Upper lobe of left lung (tissue), 6 donors: ENCODE measurements around the gene KBTBD12. TPM values are rescaled to one million over a fixed set of nuclear protein-coding genes. Genes with fewer than 3 reads are reported as not detected.
"Not testable (repeated sequence)": the region's sequence is repeated elsewhere in the genome, so short reads cannot be mapped to it uniquely, and the experiment has no call there.

Experiments used
- ATAC-seq, 2 donors: fragments of 200-7000 bp; cut with Tn5 transposase; one replicate each; pipeline ENCODE4 v1.9.1; 2022; ENCODE audit warnings: mild to moderate bottlenecking in 2 of 2, moderate library complexity in 2 of 2; ENCODE audit not compliant: low FRiP score in 2 of 2
- DNase-seq, 2 donors: peaks; one replicate each; pipeline ENCODE4 v3.0.0-alpha.2; 2019 to 2020
- H3K27ac ChIP-seq, 4 donors: fragments of 200-600 bp; sonication (generic); one replicate each; pipeline ENCODE4 v1.5.1; 2016 to 2019
- H3K27me3 ChIP-seq, 4 donors: fragments of 200-600 bp; sonication (generic); one replicate each; pipeline ENCODE4 v1.5.1; 2017 to 2019
- H3K36me3 ChIP-seq, 4 donors: fragments of 200-600 bp; sonication (generic); one replicate each; pipeline ENCODE4 v1.5.1; 2016 to 2019
- H3K4me1 ChIP-seq, 4 donors: fragments of 200-600 bp; sonication (generic); one replicate each; pipeline ENCODE4 v1.5.1; 2018 to 2019
- H3K4me3 ChIP-seq, 4 donors: fragments of 200-600 bp; sonication (generic); one replicate each; pipeline ENCODE4 v1.5.1; 2017 to 2019; ENCODE audit warnings: mild to moderate bottlenecking in 2 of 4, moderate library complexity in 1 of 4
- H3K9me3 ChIP-seq, 4 donors: fragments of 200-600 bp; sonication (generic); one replicate each; pipeline ENCODE4 v1.5.1; 2018 to 2019
- EP300 ChIP-seq, 4 donors: sonication (generic); formaldehyde crosslinking; IDR thresholded peaks; one replicate each; pipeline ENCODE4 v1.5.1; 2017; ENCODE audit warnings: antibody characterized with exemption in 4 of 4, control low read depth in 2 of 4
- POLR2A ChIP-seq, 4 donors: fragments of 450-650 bp; IDR thresholded peaks; one replicate each; pipeline ENCODE4 v1.5.1; 2016 to 2017; ENCODE audit warnings: antibody characterized with exemption in 4 of 4, mild to moderate bottlenecking in 2 of 4
- POLR2AphosphoS5 ChIP-seq, 2 donors: sonication (generic); formaldehyde crosslinking; IDR thresholded peaks; one replicate each; pipeline ENCODE4 v1.5.1; 2017; ENCODE audit warnings: antibody characterized with exemption in 2 of 2
- WGBS, 2 donors: methylation state at CpG; one replicate each; pipeline ENCODE4 v1.1.5; 2017 to 2018; 5-methylcytosine and 5-hydroxymethylcytosine counted together
- total RNA-seq, 6 donors: library from RNA; depleted of rRNA in 4 of 6; stranded (reverse); fragments of >200 nt in 4 of 6; gene quantifications; one replicate each; pipeline versions ENCODE4 v1.1.0 to v1.2.1, GENCODE V29; 2016 to 2021
- TF ChIP-seq, protein P1 (sequence below), 6 experiments: fragments of 450-650 bp in 4 of 6; fragments of 200-600 bp in 2 of 6; sonication (generic) in 2 of 6; IDR thresholded peaks; one replicate each; pipeline ENCODE4 v1.5.1; 2016 to 2019; ENCODE audit warnings: antibody characterized with exemption in 6 of 6
- donor health status: DM: no; HTN: no; CAD: no; lungs with moderate emphysema.
- donor health status: DM: no; HTN: yes; CAD: no; lungs with severe emphysema.

Gene KBTBD12
- total RNA-seq, 6 donors from 2014 or later = 0.37 to 2.1 (median 0.71) TPM

DNA sequence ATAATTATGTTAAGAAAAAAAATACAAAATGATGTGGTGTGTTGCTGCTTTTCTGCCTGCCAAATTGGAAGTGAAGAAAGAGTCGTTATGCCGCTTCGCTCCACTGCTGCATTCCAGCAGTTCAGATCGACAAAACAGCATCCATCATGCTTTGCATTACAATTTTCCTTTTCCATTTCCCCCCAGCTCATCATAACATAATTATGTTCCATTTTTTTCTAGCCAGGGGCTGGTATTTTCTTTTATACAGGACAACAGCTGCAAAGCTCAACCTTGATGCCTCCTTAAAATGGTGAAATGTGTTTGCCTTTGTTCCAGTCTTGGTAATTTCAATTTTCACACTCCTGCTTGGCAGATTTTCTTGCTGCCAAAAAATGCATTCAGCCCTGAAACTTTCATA is 44.9 kb upstream of the KBTBD12 start:
- DNase-seq = no peak
- H3K4me1 ChIP-seq = no peaks in the 10 kb centered on the region
- WGBS, 2 donors = 74% methylated on average over 4 of the region's 4 CpGs
- no peak overlapping the region for H3K4me3 ChIP-seq
- no peaks in the 10 kb centered on the region for H3K27me3 ChIP-seq
- no peak overlapping the region for H3K27ac ChIP-seq
- no peak for ATAC-seq
- no peaks in the 10 kb centered on the region for H3K9me3 ChIP-seq
- no peaks in the 10 kb centered on the region for H3K36me3 ChIP-seq
- no peak for TF ChIP-seq EP300 (IDR thresholded peaks at IDR 0.05)
- no peak for TF ChIP-seq POLR2A (IDR thresholded peaks at IDR 0.05)
- TF ChIP-seq POLR2AphosphoS5 (IDR thresholded peaks at IDR 0.05) = no peak
- TF ChIP-seq, protein P1, sequence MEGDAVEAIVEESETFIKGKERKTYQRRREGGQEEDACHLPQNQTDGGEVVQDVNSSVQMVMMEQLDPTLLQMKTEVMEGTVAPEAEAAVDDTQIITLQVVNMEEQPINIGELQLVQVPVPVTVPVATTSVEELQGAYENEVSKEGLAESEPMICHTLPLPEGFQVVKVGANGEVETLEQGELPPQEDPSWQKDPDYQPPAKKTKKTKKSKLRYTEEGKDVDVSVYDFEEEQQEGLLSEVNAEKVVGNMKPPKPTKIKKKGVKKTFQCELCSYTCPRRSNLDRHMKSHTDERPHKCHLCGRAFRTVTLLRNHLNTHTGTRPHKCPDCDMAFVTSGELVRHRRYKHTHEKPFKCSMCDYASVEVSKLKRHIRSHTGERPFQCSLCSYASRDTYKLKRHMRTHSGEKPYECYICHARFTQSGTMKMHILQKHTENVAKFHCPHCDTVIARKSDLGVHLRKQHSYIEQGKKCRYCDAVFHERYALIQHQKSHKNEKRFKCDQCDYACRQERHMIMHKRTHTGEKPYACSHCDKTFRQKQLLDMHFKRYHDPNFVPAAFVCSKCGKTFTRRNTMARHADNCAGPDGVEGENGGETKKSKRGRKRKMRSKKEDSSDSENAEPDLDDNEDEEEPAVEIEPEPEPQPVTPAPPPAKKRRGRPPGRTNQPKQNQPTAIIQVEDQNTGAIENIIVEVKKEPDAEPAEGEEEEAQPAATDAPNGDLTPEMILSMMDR (IDR thresholded peaks at IDR 0.05) = no peak

DNA sequence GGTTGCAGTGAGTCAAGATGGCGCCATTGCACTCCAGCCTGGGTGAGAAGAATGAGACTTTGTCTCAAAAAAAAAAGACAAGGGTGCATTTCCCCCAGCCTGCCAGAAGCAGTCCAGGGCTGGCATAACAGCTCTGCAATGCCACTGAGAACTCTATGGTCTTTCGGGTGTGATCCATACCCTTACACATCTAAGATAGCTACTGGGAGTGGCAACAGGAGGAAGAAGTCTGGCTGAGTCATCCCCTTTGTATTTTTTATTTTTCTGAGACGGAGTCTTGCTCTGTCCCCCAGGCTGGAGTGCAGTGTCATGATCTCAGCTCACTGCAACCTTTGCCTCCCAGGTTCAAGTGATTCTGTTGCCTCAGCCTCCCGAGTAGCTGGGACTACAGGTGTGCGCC is 40.9 kb upstream of the KBTBD12 start:
- H3K4me3 ChIP-seq, H3K27ac ChIP-seq, H3K4me1 ChIP-seq, H3K27me3 ChIP-seq, H3K9me3 ChIP-seq, H3K36me3 ChIP-seq, DNase-seq, ATAC-seq: not testable (repeated sequence)
- 89 to 95% methylated on average over 5 of the region's 5 CpGs for WGBS, 2 donors

DNA sequence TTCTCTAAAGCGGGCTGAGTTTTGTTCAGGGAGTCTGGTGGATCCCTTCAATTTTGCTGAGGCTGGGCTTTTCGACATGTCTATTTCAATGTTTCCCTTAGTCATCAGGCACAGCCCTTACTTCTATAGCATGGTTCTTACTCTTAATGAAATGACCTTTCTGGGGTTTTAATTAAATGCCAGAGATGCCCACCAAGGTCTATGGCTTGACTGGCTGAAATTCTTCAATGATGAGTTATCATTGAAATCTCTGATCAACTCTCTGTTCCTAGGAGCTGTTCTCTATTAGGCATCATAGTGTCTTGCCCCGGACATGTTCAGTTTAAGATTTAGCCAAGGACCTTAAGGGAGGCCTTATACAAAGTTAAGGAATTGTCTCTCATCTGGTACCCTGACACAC is 33.4 kb upstream of the KBTBD12 start:
- ATAC-seq = no peak
- H3K27ac ChIP-seq = no peak overlapping the region
- no peak for DNase-seq
- no peak overlapping the region for H3K4me3 ChIP-seq
- no peaks in the 10 kb centered on the region for H3K4me1 ChIP-seq
- H3K27me3 ChIP-seq = no peaks in the 10 kb centered on the region
- WGBS, 2 donors = 87 to 94% methylated on average over 2 to 3 of the region's 3 CpGs
- no peaks in the 10 kb centered on the region for H3K36me3 ChIP-seq
- TF ChIP-seq, protein P1 (IDR thresholded peaks at IDR 0.05) = no peak
- TF ChIP-seq EP300 (IDR thresholded peaks at IDR 0.05) = no peak
- TF ChIP-seq POLR2A (IDR thresholded peaks at IDR 0.05) = no peak
- TF ChIP-seq POLR2AphosphoS5 (IDR thresholded peaks at IDR 0.05) = no peak
- no peaks in the 10 kb centered on the region for H3K9me3 ChIP-seq

DNA sequence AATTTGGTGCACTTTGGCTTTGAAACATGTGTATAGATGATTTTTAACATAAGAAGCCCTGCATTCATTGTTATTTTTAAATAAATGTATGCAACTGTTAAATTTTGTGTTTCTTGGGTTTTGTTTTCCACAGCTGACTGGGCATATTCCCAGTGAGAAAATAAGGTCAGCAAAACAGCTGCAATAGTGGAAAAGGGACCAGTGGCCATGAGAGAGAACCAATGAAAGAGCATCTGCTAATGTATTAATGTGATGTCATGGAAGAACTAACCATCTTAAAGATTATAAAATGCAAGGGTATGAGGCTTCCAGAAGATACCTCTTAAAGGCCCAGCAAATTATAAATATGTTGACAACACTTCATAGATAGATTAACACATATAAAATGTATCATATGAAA is 31.0 kb upstream of the KBTBD12 start:
- no peak for DNase-seq
- ATAC-seq = no peak
- Histone ChIP-seq H3K27me3 (no peaks in the 10 kb centered on the region), H3K4me1 (no peaks in the 10 kb centered on the region), H3K4me3 (no peak overlapping the region), H3K9me3 (no peaks in the 10 kb centered on the region), H3K36me3 (no peaks in the 10 kb centered on the region), H3K27ac (no peak overlapping the region)
- TF ChIP-seq EP300 (IDR thresholded peaks at IDR 0.05) (no peak), POLR2A (IDR thresholded peaks at IDR 0.05) (no peak)

DNA sequence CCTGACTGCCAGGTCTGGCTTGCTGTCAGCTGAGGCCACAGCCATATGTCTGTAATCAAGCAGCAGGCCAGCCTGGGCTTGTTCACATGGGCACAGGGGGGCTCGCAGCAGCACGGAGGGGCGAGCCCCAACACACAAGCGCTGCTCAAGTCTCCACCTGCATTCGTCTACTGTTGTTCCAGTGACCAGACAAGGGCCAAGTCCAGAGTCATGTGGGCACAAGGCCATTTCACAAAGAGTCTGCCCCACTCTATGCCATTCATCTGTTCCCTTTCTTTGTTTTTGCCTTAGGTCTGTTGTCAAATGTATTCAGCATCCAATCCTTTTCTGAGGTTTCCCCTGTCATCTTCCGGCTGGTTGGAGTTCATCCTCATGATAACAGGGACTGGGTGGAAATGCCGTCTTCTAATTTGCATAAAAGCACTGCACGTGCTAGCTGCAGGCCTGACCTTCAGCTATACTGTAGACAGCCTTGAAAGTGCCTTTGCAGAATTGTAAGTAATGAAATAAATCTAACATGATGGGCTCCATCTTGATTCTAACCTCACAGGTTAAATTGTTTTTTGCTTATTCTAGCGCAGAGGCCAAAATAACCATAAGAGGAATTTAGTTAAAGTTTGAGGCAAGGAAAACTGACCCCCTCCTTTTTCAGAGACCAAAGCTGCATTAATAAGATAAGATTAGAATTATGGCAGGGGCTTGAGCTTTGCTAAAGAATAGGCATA is 28.6 kb upstream of the KBTBD12 start:
- Histone ChIP-seq H3K27me3 (no peaks in the 10 kb centered on the region), H3K36me3 (no peaks in the 10 kb centered on the region), H3K9me3 (peaks cover 0 to 12% (median 6%) of the 10 kb centered on the region in 4 donors), H3K27ac (no peak overlapping the region), H3K4me3 (no peak overlapping the region), H3K4me1 (no peaks in the 10 kb centered on the region)
- WGBS, 2 donors = 79 to 84% methylated on average over 9 of the region's 9 CpGs
- DNase-seq (peak in 1 of 2 donors; percentile 41), ATAC-seq (no peak)
- TF ChIP-seq, protein P1 (IDR thresholded peaks at IDR 0.05) = no peak
- TF ChIP-seq POLR2AphosphoS5 (IDR thresholded peaks at IDR 0.05) = no peak
- no peak for TF ChIP-seq EP300 (IDR thresholded peaks at IDR 0.05)
- TF ChIP-seq POLR2A (IDR thresholded peaks at IDR 0.05) = no peak

DNA sequence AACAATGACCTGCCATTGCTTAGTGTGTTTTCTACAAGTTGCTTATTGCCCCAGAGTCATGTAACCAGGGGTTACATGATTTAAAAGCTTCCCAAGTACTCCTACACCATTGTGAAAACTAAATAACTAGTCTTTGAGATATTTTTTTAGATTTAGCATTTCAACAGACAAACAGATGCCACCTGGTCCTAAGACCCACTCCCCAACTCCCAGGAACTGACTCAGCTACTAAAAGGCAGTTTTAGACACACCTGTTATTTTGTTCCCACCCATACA is 28.1 kb upstream of the KBTBD12 start:
- Histone ChIP-seq H3K27me3 (no peaks in the 10 kb centered on the region), H3K4me1 (no peaks in the 10 kb centered on the region), H3K36me3 (no peaks in the 10 kb centered on the region), H3K27ac (no peak overlapping the region), H3K9me3 (peaks cover 0 to 12% (median 6%) of the 10 kb centered on the region in 4 donors), H3K4me3 (no peak overlapping the region)
- no peak for TF ChIP-seq EP300 (IDR thresholded peaks at IDR 0.05)
- no peak for ATAC-seq
- DNase-seq = no peak
